ENCODE measurements around the gene CBY3. TPM values are rescaled to one million over a fixed set of nuclear protein-coding genes. Genes with fewer than 3 reads are reported as not detected.
"Not testable (repeated sequence)": the region's sequence is repeated elsewhere in the genome, so short reads cannot be mapped to it uniquely, and the experiment has no call there.

CBY3 gene
- total RNA-seq (not detected), polyA plus RNA-seq (0.11 TPM)

DNA sequence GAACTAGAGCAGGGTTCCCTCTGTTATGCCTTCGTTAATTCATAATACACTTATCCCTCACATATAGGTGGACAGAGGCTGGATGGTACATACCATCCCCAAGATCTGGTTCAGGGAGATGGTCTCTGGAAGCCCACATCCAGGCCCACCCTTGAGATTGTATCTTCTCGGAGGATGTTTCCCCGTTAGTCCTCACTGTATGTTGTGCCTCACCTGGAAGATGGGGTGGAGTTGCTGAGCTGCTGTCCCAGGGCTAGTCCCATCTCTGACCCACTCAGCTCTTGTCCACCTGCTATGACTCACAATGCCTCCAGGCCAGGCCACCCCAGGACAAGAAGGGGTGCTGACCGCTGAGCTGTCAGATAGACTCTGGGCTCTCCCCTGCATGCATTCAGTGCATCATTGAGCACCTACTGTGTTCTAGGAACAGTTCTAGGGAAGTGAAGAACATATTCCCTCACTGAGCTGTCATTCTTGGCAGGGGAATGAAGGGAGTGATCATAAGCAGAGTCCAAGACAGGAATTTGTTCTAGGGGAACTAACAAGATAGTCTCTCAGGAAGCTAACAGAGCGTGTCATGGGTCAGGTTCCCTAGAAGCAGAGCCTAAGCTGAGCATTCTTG, at the start of gene CBY3:
Gene CBY3 (minus strand): TSS at position 255 of the 622 bp plus-strand sequence. CDS start 116 bp downstream, at position 139.
- WGBS = 90% methylated on average over 5 of the region's 5 CpGs
- H3K27ac ChIP-seq (ENCODE audit: low read depth) = no peak within 1 kb of the TSS
- no peaks in the 10 kb centered on the region for H3K4me1 ChIP-seq (ENCODE audit: insufficient read depth)
- DNase-seq (ENCODE audit: extremely low spot score) = no peak
- no peak within 1 kb of the TSS for H3K4me3 ChIP-seq (ENCODE audit: low read depth, low read length)
- no peaks in the 10 kb centered on the region for H3K36me3 ChIP-seq (ENCODE audit: insufficient read depth)

DNA sequence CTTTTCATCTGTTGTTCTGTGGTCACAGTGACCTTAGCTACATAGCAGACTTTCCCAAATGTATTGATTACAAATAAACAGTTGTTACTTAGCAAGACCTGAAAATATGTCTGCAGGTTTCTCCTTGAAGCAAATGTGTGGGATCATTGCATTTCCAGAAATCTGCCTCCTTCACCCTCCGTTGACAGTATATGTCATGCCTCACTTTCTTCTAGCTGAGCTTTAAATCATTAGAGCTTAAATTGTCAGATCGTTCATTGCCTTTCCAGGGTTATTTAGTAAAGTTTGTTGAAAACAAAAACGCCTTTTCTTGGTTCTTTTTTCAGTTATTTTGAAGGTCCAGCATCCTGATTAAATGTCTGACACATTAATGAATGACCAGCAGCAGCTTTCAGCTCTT, 49.5 kb upstream of the CBY3 start:
- no peak overlapping the region for H3K27ac ChIP-seq (ENCODE audit: low read depth)
- DNase-seq (ENCODE audit: extremely low spot score) = no peak
- no peaks in the 10 kb centered on the region for H3K4me1 ChIP-seq (ENCODE audit: insufficient read depth)
- 66% methylated on average over 3 of the region's 3 CpGs for WGBS
- peaks cover 5% of the 10 kb centered on the region for H3K36me3 ChIP-seq (ENCODE audit: insufficient read depth)
- H3K4me3 ChIP-seq (ENCODE audit: low read depth, low read length) = no peak overlapping the region

DNA sequence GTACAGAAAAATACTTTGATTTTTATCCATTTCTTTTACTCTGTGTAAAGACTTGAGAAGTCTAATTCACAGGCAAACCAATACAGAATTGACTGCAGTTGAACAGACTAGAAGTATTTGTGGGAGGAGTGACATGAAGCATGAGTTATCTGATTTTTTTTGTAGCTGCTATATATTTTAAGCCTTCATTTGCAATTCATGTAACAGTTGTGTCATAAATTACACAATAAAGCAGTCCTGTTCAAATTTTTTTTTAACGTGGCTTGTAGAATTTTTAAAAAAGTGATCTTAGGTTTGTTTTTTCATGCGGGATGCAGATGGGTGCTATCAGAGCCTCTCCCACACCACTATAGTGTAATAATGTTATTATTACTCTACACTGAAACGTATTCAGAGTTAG, 48.9 kb upstream of the CBY3 start:
- Histone ChIP-seq H3K4me1 (ENCODE audit: insufficient read depth) (no peaks in the 10 kb centered on the region), H3K27ac (ENCODE audit: low read depth) (no peak overlapping the region), H3K4me3 (ENCODE audit: low read depth, low read length) (no peak overlapping the region), H3K36me3 (ENCODE audit: insufficient read depth) (peaks cover 5% of the 10 kb centered on the region)
- DNase-seq (ENCODE audit: extremely low spot score) = no peak
- 78% methylated on average over 3 of the region's 3 CpGs for WGBS

DNA sequence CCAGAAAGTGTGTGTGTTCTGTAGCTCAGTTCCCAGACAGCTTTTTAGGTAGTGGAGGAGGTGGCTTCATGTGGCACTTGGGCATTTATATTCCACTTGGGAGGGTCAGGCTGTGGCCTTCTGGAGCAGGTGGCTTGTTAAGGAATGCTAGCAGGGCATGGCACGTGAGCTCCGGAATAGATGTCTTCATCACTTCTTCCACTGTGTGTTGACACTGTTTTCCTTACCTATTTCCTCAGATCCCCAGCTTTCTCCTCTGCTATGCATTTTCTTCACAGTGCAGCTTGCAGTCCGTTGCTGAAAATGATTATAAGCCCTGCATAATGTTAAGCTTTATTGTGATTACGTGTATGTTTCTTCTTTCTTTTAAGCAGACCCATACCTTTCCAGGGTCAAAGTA, 48.5 kb upstream of the CBY3 start:
- no peak overlapping the region for H3K27ac ChIP-seq (ENCODE audit: low read depth)
- H3K4me1 ChIP-seq (ENCODE audit: insufficient read depth) = no peaks in the 10 kb centered on the region
- no peak overlapping the region for H3K4me3 ChIP-seq (ENCODE audit: low read depth, low read length)
- WGBS = 85% methylated on average over 4 of the region's 4 CpGs
- H3K36me3 ChIP-seq (ENCODE audit: insufficient read depth) = peaks cover 5% of the 10 kb centered on the region
- no peak for DNase-seq (ENCODE audit: extremely low spot score)

DNA sequence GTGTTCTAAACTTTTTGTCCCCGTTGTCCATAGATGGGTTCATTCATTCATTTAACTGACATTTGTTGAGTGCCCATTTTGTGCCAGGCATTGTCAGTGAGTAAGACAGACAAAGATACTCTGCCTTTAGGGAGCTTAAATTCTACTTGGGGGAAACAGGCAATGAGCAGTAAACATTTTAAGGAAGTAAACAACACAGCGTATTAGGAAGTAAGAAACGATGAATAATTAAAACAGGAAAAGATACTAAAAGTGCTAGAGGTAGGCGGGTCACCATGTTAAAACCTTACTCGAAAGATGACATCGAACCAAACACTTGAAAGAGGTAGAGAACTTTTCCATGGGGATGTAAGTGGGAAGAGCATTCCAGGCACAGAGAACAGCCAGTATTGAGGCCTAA, 46.3 kb upstream of the CBY3 start:
- Histone ChIP-seq H3K4me1 (ENCODE audit: insufficient read depth) (no peaks in the 10 kb centered on the region), H3K27ac (ENCODE audit: low read depth) (no peak overlapping the region), H3K36me3 (ENCODE audit: insufficient read depth) (peaks cover 7% of the 10 kb centered on the region), H3K4me3 (ENCODE audit: low read depth, low read length) (no peak overlapping the region)
- whole genome bisulfite sequencing = 87% methylated on average over 6 of the region's 6 CpGs
- no peak for DNase-seq (ENCODE audit: extremely low spot score)

DNA sequence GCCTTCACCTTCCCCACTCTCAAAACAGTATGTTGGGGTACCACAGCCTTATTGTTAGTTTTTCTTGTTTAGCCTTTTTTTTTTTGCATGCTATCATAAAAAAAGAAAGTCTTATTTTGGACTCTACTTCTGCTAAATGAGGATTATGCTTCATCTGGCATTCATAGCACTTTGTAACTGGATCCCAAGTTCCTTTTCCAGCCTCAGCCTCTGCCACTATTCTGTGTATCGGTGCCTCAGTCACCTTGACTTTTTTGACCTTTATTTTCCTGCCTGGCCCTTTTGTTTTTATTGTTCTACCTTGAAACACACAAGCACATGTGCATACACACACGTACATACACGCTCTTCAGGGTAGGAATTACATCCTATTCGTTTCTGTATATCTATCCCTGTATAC, 43.3 kb upstream of the CBY3 start:
- H3K36me3 ChIP-seq (ENCODE audit: insufficient read depth) = peaks cover 11% of the 10 kb centered on the region

DNA sequence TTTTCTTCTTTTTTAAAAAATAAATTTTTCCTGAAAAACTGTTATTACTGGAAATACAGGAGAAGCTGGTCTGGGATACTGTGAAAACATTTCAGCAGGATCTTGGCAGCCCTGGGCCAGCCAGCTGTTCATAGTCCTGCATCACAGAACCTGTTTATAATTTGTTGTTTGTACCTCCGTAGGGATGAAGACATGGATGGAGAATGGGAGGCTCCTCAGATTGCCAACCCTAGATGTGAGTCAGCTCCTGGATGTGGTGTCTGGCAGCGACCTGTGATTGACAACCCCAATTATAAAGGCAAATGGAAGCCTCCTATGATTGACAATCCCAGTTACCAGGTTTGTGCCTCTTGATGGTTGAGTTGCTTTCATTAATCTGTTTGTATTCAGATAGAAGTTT, 39.4 kb upstream of the CBY3 start:
- no peaks in the 10 kb centered on the region for H3K4me1 ChIP-seq (ENCODE audit: insufficient read depth)
- H3K27ac ChIP-seq (ENCODE audit: low read depth) = no peak overlapping the region
- H3K36me3 ChIP-seq (ENCODE audit: insufficient read depth) = peaks cover 8% of the 10 kb centered on the region
- DNase-seq (ENCODE audit: extremely low spot score) = no peak
- no peak overlapping the region for H3K4me3 ChIP-seq (ENCODE audit: low read depth, low read length)
- 76% methylated on average over 2 of the region's 2 CpGs for WGBS

More for the DNA sequence above, 43.3 kb upstream of the CBY3 start:
- 93% methylated on average over 4 of the region's 4 CpGs for WGBS
- H3K4me3 ChIP-seq (ENCODE audit: low read depth, low read length) = no peak overlapping the region
- H3K4me1 ChIP-seq (ENCODE audit: insufficient read depth) = no peaks in the 10 kb centered on the region
- DNase-seq (ENCODE audit: extremely low spot score) = no peak
- no peak overlapping the region for H3K27ac ChIP-seq (ENCODE audit: low read depth)

DNA sequence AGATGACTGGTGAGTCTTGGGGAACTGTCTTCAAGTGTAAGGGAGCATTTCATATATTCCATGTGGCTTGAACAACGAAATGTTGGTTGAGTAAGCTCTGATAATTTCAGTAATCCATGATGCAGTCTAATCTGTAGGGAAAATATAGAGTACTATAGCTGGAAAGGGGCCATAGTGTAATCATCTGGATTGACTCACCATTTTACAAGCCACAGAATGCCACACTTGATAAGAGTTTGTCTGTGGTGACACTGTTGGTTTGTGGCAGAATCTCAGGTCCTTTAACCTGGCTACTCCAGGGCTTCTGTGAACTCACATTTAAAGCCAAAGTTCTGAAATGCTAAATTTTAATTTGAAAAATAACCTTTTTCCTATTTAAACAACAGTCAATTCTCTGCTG, 35.5 kb upstream of the CBY3 start:
- peaks cover 9% of the 10 kb centered on the region for H3K36me3 ChIP-seq (ENCODE audit: insufficient read depth)
- no peak for DNase-seq (ENCODE audit: extremely low spot score)

DNA sequence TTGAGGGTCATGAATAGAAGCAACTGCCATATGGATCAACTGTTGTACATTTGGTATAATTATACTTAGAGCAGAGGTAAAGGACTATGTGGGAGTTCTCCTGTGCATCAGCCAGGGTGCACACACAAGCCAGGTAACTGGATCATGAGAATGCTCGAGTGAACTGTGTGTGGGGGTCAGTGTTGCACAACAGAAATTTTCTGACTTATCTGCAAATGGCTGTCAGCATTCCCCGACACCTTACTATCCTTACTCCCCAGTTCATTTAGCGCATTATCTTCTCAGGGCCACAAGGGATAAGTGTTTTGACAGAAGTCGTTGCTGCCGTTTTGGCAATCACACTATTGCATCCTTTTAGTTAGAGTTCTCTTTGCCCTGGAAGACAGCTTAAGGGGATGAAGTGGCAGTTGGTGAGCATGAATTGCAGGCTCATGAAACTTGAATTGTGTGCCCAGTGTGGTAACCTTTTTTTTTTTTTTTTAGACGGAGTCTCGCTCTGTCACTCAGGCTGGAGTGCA, 19.6 kb upstream of the CBY3 start:
- DNase-seq (ENCODE audit: extremely low spot score) = no peak
- no peak overlapping the region for H3K27ac ChIP-seq (ENCODE audit: low read depth)
- 57% methylated on average over 7 of the region's 7 CpGs for WGBS

More for the DNA sequence above, 35.5 kb upstream of the CBY3 start:
- 76% methylated on average over 1 of the region's 1 CpG for WGBS
- H3K27ac ChIP-seq (ENCODE audit: low read depth) = no peak overlapping the region
- H3K4me3 ChIP-seq (ENCODE audit: low read depth, low read length) = no peak overlapping the region
- no peaks in the 10 kb centered on the region for H3K4me1 ChIP-seq (ENCODE audit: insufficient read depth)

DNA sequence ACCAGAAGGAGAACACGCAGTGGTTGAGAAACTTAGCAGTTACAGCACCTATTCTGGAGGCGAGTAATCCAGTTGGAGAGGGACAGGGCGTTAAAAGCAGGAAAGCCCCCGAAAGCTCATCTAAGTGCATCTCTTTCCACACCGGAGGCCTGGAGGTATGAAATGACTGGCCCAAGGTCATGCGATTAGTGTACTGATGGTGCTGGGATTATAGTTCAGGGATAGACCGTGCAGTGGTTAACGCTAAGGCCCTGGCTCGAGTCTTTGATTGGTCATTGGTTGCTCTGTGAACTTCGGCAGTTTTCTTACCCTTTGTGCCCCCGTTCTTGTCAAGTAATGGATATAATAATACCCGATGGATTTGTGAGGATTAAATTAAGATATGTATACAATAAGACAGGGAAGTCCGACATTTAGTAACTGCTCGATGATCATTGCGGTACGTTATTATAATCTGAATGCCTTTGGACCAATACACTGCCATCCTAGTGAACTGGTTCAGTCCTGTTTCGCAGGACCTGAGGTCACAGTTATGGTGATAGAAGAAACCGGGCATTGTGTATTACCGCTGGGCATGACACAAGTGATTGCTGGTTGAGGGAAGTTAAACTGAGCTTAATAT, 18.9 kb upstream of the CBY3 start:
- H3K4me3 ChIP-seq (ENCODE audit: low read depth, low read length) = peak overlapping the region; percentile 90
- H3K27ac ChIP-seq (ENCODE audit: low read depth) = no peak overlapping the region
- no peak for DNase-seq (ENCODE audit: extremely low spot score)
- H3K36me3 ChIP-seq (ENCODE audit: insufficient read depth) = no peaks in the 10 kb centered on the region
- H3K4me1 ChIP-seq (ENCODE audit: insufficient read depth) = peaks cover 5% of the 10 kb centered on the region
- WGBS = 3% methylated on average over 19 of the region's 19 CpGs

More for the DNA sequence above, 19.6 kb upstream of the CBY3 start:
- peaks cover 5% of the 10 kb centered on the region for H3K4me1 ChIP-seq (ENCODE audit: insufficient read depth)
- no peak overlapping the region for H3K4me3 ChIP-seq (ENCODE audit: low read depth, low read length)
- no peaks in the 10 kb centered on the region for H3K36me3 ChIP-seq (ENCODE audit: insufficient read depth)

DNA sequence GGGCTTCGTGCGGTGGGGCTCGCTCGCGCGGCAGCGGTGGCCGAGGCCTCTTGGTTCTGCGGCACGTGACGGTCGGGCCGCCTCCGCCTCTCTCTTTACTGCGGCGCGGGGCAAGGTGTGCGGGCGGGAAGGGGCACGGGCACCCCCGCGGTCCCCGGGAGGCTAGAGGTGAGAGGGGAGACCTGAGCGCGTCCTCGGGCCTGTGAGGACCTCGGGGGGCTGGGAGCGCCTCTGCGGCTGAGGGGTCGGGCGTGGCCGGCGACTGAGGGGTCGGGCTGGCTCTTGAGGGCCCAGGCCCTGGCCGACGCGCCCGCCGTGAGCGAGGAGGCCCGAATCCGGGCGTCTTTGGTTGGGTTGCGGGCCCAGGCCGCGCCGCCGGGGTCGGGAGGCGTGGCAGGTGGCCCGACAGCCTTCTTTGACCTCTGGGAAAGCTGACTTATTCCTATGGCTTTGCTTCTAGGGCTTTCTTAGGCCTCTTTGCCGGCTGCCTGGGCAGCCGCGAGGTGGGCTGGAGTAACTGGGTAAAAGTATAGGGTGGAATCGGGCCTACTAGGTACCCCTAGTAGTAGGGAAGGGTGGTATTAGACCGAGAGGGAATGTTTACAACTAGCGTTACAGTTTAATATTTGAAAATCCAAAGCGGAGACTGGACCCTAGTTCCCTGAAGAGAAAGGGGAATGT, 18.2 kb upstream of the CBY3 start, which contains the start of gene CANX:
Gene CANX (plus strand): TSS at position 33 of the 681 bp plus-strand sequence. CDS start 6,715 bp downstream, outside the sequence.
- peak within 1 kb of the TSS; percentile 96 for H3K27ac ChIP-seq (ENCODE audit: low read depth)
- under 1% methylated on average over 58 of the region's 58 CpGs for WGBS
- no peak for DNase-seq (ENCODE audit: extremely low spot score)
- peak within 1 kb of the TSS; percentile 90 for H3K4me3 ChIP-seq (ENCODE audit: low read depth, low read length)
- peaks cover 5% of the 10 kb centered on the region for H3K4me1 ChIP-seq (ENCODE audit: insufficient read depth)
- H3K36me3 ChIP-seq (ENCODE audit: insufficient read depth) = no peaks in the 10 kb centered on the region

DNA sequence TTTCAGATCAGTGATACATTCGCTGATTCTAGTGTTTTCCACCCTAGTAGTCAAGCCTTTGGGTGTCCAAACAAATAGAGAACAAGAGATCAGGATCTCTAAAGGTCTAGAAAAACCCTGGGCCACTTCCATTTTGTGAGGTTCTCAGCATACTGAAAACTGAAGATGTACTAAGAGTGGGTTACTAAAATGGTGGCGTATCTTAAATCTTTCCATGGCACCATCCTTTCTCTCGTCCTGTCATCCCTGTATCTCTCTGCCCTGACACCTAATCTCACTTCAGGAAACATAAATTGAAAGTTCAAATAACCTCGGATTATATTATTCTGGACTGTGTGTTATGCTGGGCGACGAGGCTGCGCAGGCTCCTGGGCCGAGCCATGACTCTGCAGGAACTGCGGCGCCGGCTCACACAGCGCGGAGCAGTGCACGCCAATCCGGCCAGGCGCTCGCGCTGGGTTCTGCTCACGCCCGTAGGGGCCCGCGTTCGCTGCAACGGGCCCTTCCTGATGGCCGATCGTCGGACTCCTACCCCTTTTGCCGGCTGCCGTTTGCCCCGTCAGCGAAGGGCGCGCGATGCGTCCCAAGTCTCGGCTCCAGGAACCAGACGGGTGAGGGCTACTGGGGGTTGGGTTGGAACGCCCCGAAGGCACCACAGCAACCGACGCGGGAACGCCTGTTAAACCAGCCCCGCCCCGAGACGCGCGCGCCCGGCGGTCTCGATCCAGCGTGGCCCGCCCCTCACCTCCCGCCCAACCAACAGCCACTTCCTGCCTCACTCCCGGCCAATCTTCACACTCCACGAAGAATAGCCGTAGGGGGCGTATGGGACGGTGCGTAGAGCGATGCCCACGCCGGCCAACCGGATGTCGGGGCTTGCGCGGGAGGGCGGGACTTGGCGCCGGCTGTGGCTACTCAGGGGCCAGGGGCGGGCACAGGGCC, 17.4 kb upstream of the CBY3 start:
- DNase-seq (ENCODE audit: extremely low spot score) = peak; percentile 98
- H3K4me3 ChIP-seq (ENCODE audit: low read depth, low read length) = peak overlapping the region; percentile 90
- H3K4me1 ChIP-seq (ENCODE audit: insufficient read depth) = peaks cover 5% of the 10 kb centered on the region
- H3K27ac ChIP-seq (ENCODE audit: low read depth) = peak overlapping the region; percentile 84
- WGBS = 1% methylated on average over 72 of the region's 72 CpGs
- H3K36me3 ChIP-seq (ENCODE audit: insufficient read depth) = no peaks in the 10 kb centered on the region

DNA sequence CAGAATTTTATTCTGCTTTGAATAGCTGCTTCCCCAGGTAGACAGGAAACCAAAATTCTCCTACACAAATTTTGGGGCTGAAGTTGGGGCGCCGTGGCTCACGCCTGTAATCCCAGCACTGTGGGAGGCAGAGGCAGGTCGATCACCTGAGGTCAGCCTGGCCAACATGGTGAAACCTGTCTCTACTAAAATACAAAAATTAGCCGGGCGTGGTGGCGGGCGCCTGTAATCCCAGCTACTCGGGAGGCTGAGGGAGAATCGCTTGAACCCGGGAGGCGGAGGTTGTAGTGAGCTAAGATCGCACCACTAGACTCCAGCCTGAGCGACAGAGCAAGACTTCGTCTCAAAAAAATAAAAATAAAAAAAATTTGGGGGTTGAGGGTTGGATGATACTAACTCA, 16.7 kb upstream of the CBY3 start:
- not testable (repeated sequence) for DNase-seq (ENCODE audit: extremely low spot score); H3K36me3 ChIP-seq (ENCODE audit: insufficient read depth); H3K4me1 ChIP-seq (ENCODE audit: insufficient read depth)
- WGBS = 98% methylated on average over 15 of the region's 15 CpGs
- Histone ChIP-seq H3K4me3 (ENCODE audit: low read depth, low read length) (peak overlapping the region; percentile 90), H3K27ac (ENCODE audit: low read depth) (peak overlapping the region; percentile 84)

Measured in urinary bladder (tissue), 4 donors.